ENCODE measurements around the gene CHST6.
A peak's percentile ranks its signal among the peaks of the same experiment; 100 is the strongest.

CHST6 gene

GRCh38 chr16:75433732-75434413 lies 61.4 kb downstream of the CHST6 start:
- Histone ChIP-seq H3K9me3 (ENCODE audit: control insufficient read depth, low read length) (no peaks in the 10 kb centered on the region), H2BK120ac (ENCODE audit: low read depth, low read length) (peak overlapping the region; percentile 64), H3K18ac (ENCODE audit: low read depth in 1 of 2, low read length in 2 of 2) (peak overlapping the region; percentile 4 to 63), H2BK15ac (ENCODE audit: low read depth, poor library complexity, severe bottlenecking) (no peak overlapping the region), H3K23ac (ENCODE audit: low read length in 2 of 2) (no peak overlapping the region), H3K4me3 (ENCODE audit: insufficient read depth in 1 of 2, low read depth in 1 of 2, low read length in 2 of 2) (peak overlapping the region; percentile 58 to 96), H3K79me1 (replicated peaks; ENCODE audit: low read length, poor library complexity, severe bottlenecking) (peaks cover 8% of the 10 kb centered on the region), H3K4me2 (ENCODE audit: low read length, poor library complexity, severe bottlenecking) (peak overlapping the region; percentile 66), H3K36me3 (ENCODE audit: control insufficient read depth in 1 of 2, insufficient read depth in 2 of 2, low read depth in 1 of 2, low read length in 2 of 2) (no peaks in the 10 kb centered on the region), H2BK5ac (ENCODE audit: low read depth, low read length, poor library complexity, severe bottlenecking) (peak overlapping the region; percentile 2), H2BK12ac (ENCODE audit: low read length in 2 of 2) (no peak overlapping the region), H3K4me1 (ENCODE audit: control insufficient read depth, insufficient read depth, low read depth, low read length) (peaks cover 17% of the 10 kb centered on the region), H4K8ac (ENCODE audit: low read length) (peak overlapping the region; percentile 69), H3K27me3 (ENCODE audit: control insufficient read depth in 1 of 2, insufficient read depth in 1 of 2, low read length in 2 of 2) (no peaks in the 10 kb centered on the region), H3K14ac (ENCODE audit: low read length in 2 of 2) (no peak overlapping the region), H4K91ac (ENCODE audit: low read length) (peak overlapping the region; percentile 9), H2AFZ (ENCODE audit: low read depth, low read length) (peak overlapping the region; percentile 3), H2AK5ac (ENCODE audit: low read length, severe bottlenecking) (no peak overlapping the region), H3K9ac (ENCODE audit: low read length) (peak overlapping the region; percentile 97), H3K4ac (ENCODE audit: low read depth in 1 of 2, low read length in 2 of 2) (peak overlapping the region in 1 of 2 experiments; percentile 17), H3K27ac (ENCODE audit: low read length, poor library complexity, severe bottlenecking) (peak overlapping the region; percentile 98)
- WGBS = 4% methylated on average over 32 of the region's 32 CpGs
- peak; percentile 98 for DNase-seq

DNA sequence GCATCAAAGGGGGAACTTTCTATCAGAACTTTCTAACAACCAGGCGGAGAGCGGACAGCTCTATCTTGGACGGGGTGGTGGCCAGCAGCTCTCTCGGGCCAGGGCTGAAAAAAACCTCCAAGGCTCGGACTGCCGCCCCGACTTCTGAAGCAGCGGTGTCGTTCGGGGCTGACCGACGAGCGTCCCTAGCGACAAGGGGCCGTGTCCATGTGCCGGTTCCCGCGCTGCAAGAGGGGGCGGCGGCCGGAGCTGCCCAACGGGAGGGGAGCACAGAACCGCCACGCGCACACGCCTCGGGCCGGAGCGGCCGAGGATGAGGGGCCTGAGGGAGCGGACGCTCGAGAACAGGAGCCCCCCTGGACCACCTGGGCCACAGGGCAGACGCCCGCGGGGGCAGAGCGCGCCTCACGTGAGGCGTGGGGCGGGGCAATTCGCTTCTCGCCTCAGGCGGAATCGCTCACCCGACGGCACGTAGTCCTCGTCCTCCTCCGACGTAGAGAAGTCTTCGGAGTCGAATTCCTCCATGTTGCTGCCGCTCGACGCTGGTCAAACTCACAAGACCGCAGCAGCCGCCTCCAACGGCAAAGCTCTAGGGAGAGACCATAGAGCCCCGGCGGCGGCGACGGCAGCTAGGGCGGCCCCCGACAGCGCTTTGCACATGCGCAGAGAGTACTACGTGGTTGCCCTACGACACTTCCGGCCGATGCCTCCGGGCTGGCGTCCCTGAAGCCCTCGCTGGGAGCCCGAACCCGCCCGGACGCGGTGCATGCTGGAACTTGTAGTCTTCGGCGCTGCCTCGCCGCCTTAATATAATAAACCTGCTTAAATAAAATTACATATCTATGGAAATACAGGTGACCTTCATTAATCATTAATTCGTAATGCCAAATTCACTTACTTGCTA lies 62.2 kb downstream of the CHST6 start, which contains the start of gene CFDP1:
Gene CFDP1 (minus strand): TSS at position 676 of the 904 bp plus-strand sequence. CDS start 151 bp downstream, at position 525.
- peak within 1 kb of the TSS; percentile 64 for H2BK120ac ChIP-seq (ENCODE audit: low read depth, low read length)
- H3K27ac ChIP-seq (ENCODE audit: low read length, poor library complexity, severe bottlenecking) = peak within 1 kb of the TSS; percentile 98
- no peaks in the 10 kb centered on the region for H3K27me3 ChIP-seq (ENCODE audit: control insufficient read depth in 1 of 2, insufficient read depth in 1 of 2, low read length in 2 of 2)
- peak; percentile 96 for DNase-seq
- peak within 1 kb of the TSS; percentile 2 for H2BK5ac ChIP-seq (ENCODE audit: low read depth, low read length, poor library complexity, severe bottlenecking)
- H4K8ac ChIP-seq (ENCODE audit: low read length) = peak within 1 kb of the TSS; percentile 77
- H2BK12ac ChIP-seq (ENCODE audit: low read length in 2 of 2) = peak within 1 kb of the TSS; percentile 39 to 80
- no peak within 1 kb of the TSS for H2BK15ac ChIP-seq (ENCODE audit: low read depth, poor library complexity, severe bottlenecking)
- peak within 1 kb of the TSS; percentile 97 for H3K9ac ChIP-seq (ENCODE audit: low read length)
- no peaks in the 10 kb centered on the region for H3K36me3 ChIP-seq (ENCODE audit: control insufficient read depth in 1 of 2, insufficient read depth in 2 of 2, low read depth in 1 of 2, low read length in 2 of 2)
- H3K4me1 ChIP-seq (ENCODE audit: control insufficient read depth, insufficient read depth, low read depth, low read length) = peaks cover 17% of the 10 kb centered on the region
- H2AK5ac ChIP-seq (ENCODE audit: low read length, severe bottlenecking) = no peak within 1 kb of the TSS
- WGBS = 1% methylated on average over 72 of the region's 85 CpGs
- peak within 1 kb of the TSS; percentile 57 for H4K91ac ChIP-seq (ENCODE audit: low read length)
- H2AFZ ChIP-seq (ENCODE audit: low read depth, low read length) = peak within 1 kb of the TSS; percentile 97
- H3K4me3 ChIP-seq (ENCODE audit: insufficient read depth in 1 of 2, low read depth in 1 of 2, low read length in 2 of 2) = peak within 1 kb of the TSS; percentile 96 to 97
- H3K4ac ChIP-seq (ENCODE audit: low read depth in 1 of 2, low read length in 2 of 2) = peak within 1 kb of the TSS; percentile 75 to 92
- peak within 1 kb of the TSS; percentile 25 to 97 for H3K14ac ChIP-seq (ENCODE audit: low read length in 2 of 2)
- H3K18ac ChIP-seq (ENCODE audit: low read depth in 1 of 2, low read length in 2 of 2) = peak within 1 kb of the TSS; percentile 96 to 99
- no peaks in the 10 kb centered on the region for H3K9me3 ChIP-seq (ENCODE audit: control insufficient read depth, low read length)
- peaks cover 8% of the 10 kb centered on the region for H3K79me1 ChIP-seq (replicated peaks; ENCODE audit: low read length, poor library complexity, severe bottlenecking)
- peak within 1 kb of the TSS; percentile 66 for H3K4me2 ChIP-seq (ENCODE audit: low read length, poor library complexity, severe bottlenecking)
- H3K23ac ChIP-seq (ENCODE audit: low read length in 2 of 2) = peak within 1 kb of the TSS in 1 of 2 experiments; percentile 96

- Histone ChIP-seq H3K4me2 (ENCODE audit: low read length, poor library complexity, severe bottlenecking) (no peak overlapping the region), H2AK5ac (ENCODE audit: low read length, severe bottlenecking) (no peak overlapping the region), H2BK5ac (ENCODE audit: low read depth, low read length, poor library complexity, severe bottlenecking) (no peak overlapping the region), H3K9me3 (ENCODE audit: control insufficient read depth, low read length) (no peaks in the 10 kb centered on the region), H3K79me1 (replicated peaks; ENCODE audit: low read length, poor library complexity, severe bottlenecking) (peaks cover 8% of the 10 kb centered on the region), H3K4me1 (ENCODE audit: control insufficient read depth, insufficient read depth, low read depth, low read length) (peaks cover 19% of the 10 kb centered on the region), H3K18ac (ENCODE audit: low read depth in 1 of 2, low read length in 2 of 2) (no peak overlapping the region), H3K9ac (ENCODE audit: low read length) (no peak overlapping the region), H3K27ac (ENCODE audit: low read length, poor library complexity, severe bottlenecking) (no peak overlapping the region), H3K14ac (ENCODE audit: low read length in 2 of 2) (no peak overlapping the region), H3K23ac (ENCODE audit: low read length in 2 of 2) (no peak overlapping the region), H3K4ac (ENCODE audit: low read depth in 1 of 2, low read length in 2 of 2) (no peak overlapping the region), H2AFZ (ENCODE audit: low read depth, low read length) (no peak overlapping the region), H2BK120ac (ENCODE audit: low read depth, low read length) (no peak overlapping the region), H2BK12ac (ENCODE audit: low read length in 2 of 2) (no peak overlapping the region), H4K91ac (ENCODE audit: low read length) (no peak overlapping the region), H3K4me3 (ENCODE audit: insufficient read depth in 1 of 2, low read depth in 1 of 2, low read length in 2 of 2) (no peak overlapping the region), H2BK15ac (ENCODE audit: low read depth, poor library complexity, severe bottlenecking) (no peak overlapping the region), H3K27me3 (ENCODE audit: control insufficient read depth in 1 of 2, insufficient read depth in 1 of 2, low read length in 2 of 2) (no peaks in the 10 kb centered on the region), H3K36me3 (ENCODE audit: control insufficient read depth in 1 of 2, insufficient read depth in 2 of 2, low read depth in 1 of 2, low read length in 2 of 2) (peaks cover 0 to 4% of the 10 kb centered on the region in 2 experiments), H4K8ac (ENCODE audit: low read length) (no peak overlapping the region)
- 92% methylated on average over 10 of the region's 11 CpGs for WGBS
- no peak for DNase-seq
These were observed 65.4 kb downstream of the CHST6 start for GRCh38 chr16:75429621-75430403.

All from mesenchymal stem cell (in vitro differentiated cells and primary cell).